Measurements from ENCODE around the gene COLEC12.
A peak's percentile ranks its signal among the peaks of the same experiment; 100 is the strongest.

The COLEC12 gene

GRCh38 chr18:394987-395362 is 105.5 kb downstream of the COLEC12 start:
- peak; percentile 13; the same call in 1 of the 2 replicates for TF ChIP-seq TCF4 (CRISPR knock-in tag; IDR thresholded peaks at IDR 0.05; ENCODE audit: borderline replicate concordance)
- no peak for TF ChIP-seq RARB (CRISPR knock-in tag; IDR thresholded peaks at IDR 0.05)
- ATAC-seq: peak; percentile 84

- ATAC-seq: peak; percentile 7; the same call in 1 of the 3 replicates
- TF ChIP-seq ZFP3 (CRISPR knock-in tag; IDR thresholded peaks at IDR 0.05) (no peak), RARB (CRISPR knock-in tag; IDR thresholded peaks at IDR 0.05) (no peak)
Measured at GRCh38 chr18:394262-394986, 106.1 kb downstream of the COLEC12 start.

GRCh38 chr18:393574-393957 is 106.9 kb downstream of the COLEC12 start:
- no peak for ATAC-seq
- peak; percentile 59; the same call in 1 of the 2 replicates for TF ChIP-seq TSHZ2 (CRISPR knock-in tag; IDR thresholded peaks at IDR 0.05)
- TF ChIP-seq ZNF565 (CRISPR knock-in tag; conservative IDR thresholded peaks at IDR 0.05; ENCODE audit: low read depth): no peak
- peak; percentile 67; the same call in 1 of the 2 replicates for TF ChIP-seq TCF4 (CRISPR knock-in tag; IDR thresholded peaks at IDR 0.05; ENCODE audit: borderline replicate concordance)

- TF ChIP-seq PATZ1 (CRISPR knock-in tag; IDR thresholded peaks at IDR 0.05; ENCODE audit: borderline replicate concordance) (no peak), CSRNP3 (CRISPR knock-in tag; IDR thresholded peaks at IDR 0.05) (no peak), TCF4 (CRISPR knock-in tag; IDR thresholded peaks at IDR 0.05; ENCODE audit: borderline replicate concordance) (no peak), CSDC2 (CRISPR knock-in tag; IDR thresholded peaks at IDR 0.05) (no peak), ZC3H10 (CRISPR knock-in tag; IDR thresholded peaks at IDR 0.05) (no peak), PPARA (CRISPR knock-in tag; IDR thresholded peaks at IDR 0.05; ENCODE audit: borderline replicate concordance) (no peak), ISL1 (CRISPR knock-in tag; IDR thresholded peaks at IDR 0.05) (no peak), CREB5 (CRISPR knock-in tag; IDR thresholded peaks at IDR 0.05; ENCODE audit: low read depth) (no peak), TOX (CRISPR knock-in tag; IDR thresholded peaks at IDR 0.05; ENCODE audit: borderline replicate concordance) (no peak), BACH2 (CRISPR knock-in tag; IDR thresholded peaks at IDR 0.05; ENCODE audit: borderline replicate concordance) (no peak), ZNF70 (CRISPR knock-in tag; IDR thresholded peaks at IDR 0.05) (no peak), ZNF565 (CRISPR knock-in tag; conservative IDR thresholded peaks at IDR 0.05; ENCODE audit: low read depth) (no peak), ESRRG (CRISPR knock-in tag; IDR thresholded peaks at IDR 0.05) (no peak), ZFP3 (CRISPR knock-in tag; IDR thresholded peaks at IDR 0.05) (no peak)
- no peak for ATAC-seq
Measured at GRCh38 chr18:392928-393573, 107.5 kb downstream of the COLEC12 start.

GRCh38 chr18:390741-391478 is 109.6 kb downstream of the COLEC12 start:
- ATAC-seq: no peak
- TF ChIP-seq PATZ1 (CRISPR knock-in tag; IDR thresholded peaks at IDR 0.05; ENCODE audit: borderline replicate concordance) (no peak), ARNTL (CRISPR knock-in tag; IDR thresholded peaks at IDR 0.05; ENCODE audit: borderline replicate concordance, low read depth) (no peak), TSHZ2 (CRISPR knock-in tag; IDR thresholded peaks at IDR 0.05) (no peak), ZFP30 (CRISPR knock-in tag; IDR thresholded peaks at IDR 0.05) (no peak), BACH2 (CRISPR knock-in tag; IDR thresholded peaks at IDR 0.05; ENCODE audit: borderline replicate concordance) (no peak), OSR1 (CRISPR knock-in tag; IDR thresholded peaks at IDR 0.05) (no peak), ISL1 (CRISPR knock-in tag; IDR thresholded peaks at IDR 0.05) (no peak), ZFP3 (CRISPR knock-in tag; IDR thresholded peaks at IDR 0.05) (no peak), ESRRG (CRISPR knock-in tag; IDR thresholded peaks at IDR 0.05) (no peak)

Measured in SK-N-SH treated with all-trans-retinoic acid at 6 μM for 48 hours (cell line).